WTC11 (cell line): ENCODE data around the gene HIF1A. TPM values are rescaled to one million over a fixed set of nuclear protein-coding genes. Genes with fewer than 3 reads are reported as not detected.

Experiments
- ATAC-seq: fragments of 200-7000 bp; cut with Tn5 transposase; 2 replicates; pipeline ENCODE4 v1.10.0; 2021; ENCODE audit warnings: mild to moderate bottlenecking, moderate library complexity
- CTCF ChIA-PET: fragments of 300-600 bp; sonication (Branson Sonifier 250); formaldehyde crosslinking; loops from one replicate; lab custom pipeline; 2021; ENCODE audit warnings: antibody characterized with exemption; lab: Charles Lee
- POLR2A ChIA-PET: fragments of 350-600 bp; sonication (Branson Sonifier 250); formaldehyde crosslinking; loops from one replicate; lab custom pipeline; 2021; ENCODE audit warnings: antibody characterized with exemption; lab: Charles Lee
- DNase-seq: peaks from one replicate; pipeline ENCODE4 v3.0.0; 2021; ENCODE audit warnings: low spot score
- H3K27ac Mint-ChIP-seq: 2 replicates; pipeline ENCODE4 v1.8.0; 2021; ENCODE audit warnings: mixed read lengths
- H3K27me3 Mint-ChIP-seq: 2 replicates; pipeline ENCODE4 v1.8.0; 2021; ENCODE audit warnings: low read depth, mild to moderate bottlenecking, moderate library complexity, mixed read lengths
- H3K36me3 Mint-ChIP-seq: 2 replicates; pipeline ENCODE4 v1.8.0; 2021; ENCODE audit warnings: mixed read lengths
- H3K4me1 Mint-ChIP-seq: 2 replicates; pipeline ENCODE4 v1.8.0; 2022; ENCODE audit warnings: mixed read lengths
- H3K4me3 Mint-ChIP-seq: 2 replicates; pipeline ENCODE4 v1.8.0; 2021; ENCODE audit warnings: mild to moderate bottlenecking, moderate library complexity, mixed read lengths
- H3K9me3 Mint-ChIP-seq: 2 replicates; pipeline ENCODE4 v1.8.0; 2021; ENCODE audit warnings: mixed read lengths
- AR ChIP-seq: fragments of 250-450 bp; sonication (Bioruptor Pico); IDR thresholded peaks from 2 replicates; pipeline ENCODE4 v1.9.0; 2021; ENCODE audit warnings: mild to moderate bottlenecking
- ATF2 ChIP-seq: sonication (generic); formaldehyde crosslinking; IDR thresholded peaks from 2 replicates; pipeline ENCODE4 v1.8.1; 2022; ENCODE audit warnings: low read depth, missing genetic modification reagents, borderline replicate concordance
- ATF3 ChIP-seq: sonication (generic); formaldehyde crosslinking; conservative IDR thresholded peaks from 2 replicates; pipeline ENCODE4 v1.8.1; 2022; ENCODE audit warnings: mild to moderate bottlenecking, missing genetic modification reagents
- CBFB ChIP-seq: sonication (generic); formaldehyde crosslinking; IDR thresholded peaks from 2 replicates; pipeline ENCODE4 v1.8.1; 2022; ENCODE audit warnings: mild to moderate bottlenecking, low read depth, missing genetic modification reagents
- CDX4 ChIP-seq: fragments of 250-450 bp; sonication (Bioruptor Pico); IDR thresholded peaks from 2 replicates; pipeline ENCODE4 v1.9.0; 2021; ENCODE audit warnings: moderate library complexity, mild to moderate bottlenecking, inconsistent platforms, borderline replicate concordance
- CREM ChIP-seq: sonication (generic); formaldehyde crosslinking; IDR thresholded peaks from 2 replicates; pipeline ENCODE4 v1.8.1; 2022; ENCODE audit warnings: mild to moderate bottlenecking, missing genetic modification reagents, moderate library complexity
- CTCF ChIP-seq: fragments of 200-600 bp; IDR thresholded peaks from 2 replicates; pipeline ENCODE4 v1.8.0; 2022; ENCODE audit warnings: antibody characterized with exemption
- ELF4 ChIP-seq: sonication (generic); formaldehyde crosslinking; IDR thresholded peaks from 2 replicates; pipeline ENCODE4 v1.8.1; 2022; ENCODE audit warnings: low read depth, mild to moderate bottlenecking, moderate library complexity, missing genetic modification reagents
- IRF1 ChIP-seq: sonication (generic); formaldehyde crosslinking; IDR thresholded peaks from 2 replicates; pipeline ENCODE4 v1.8.0; 2023; ENCODE audit warnings: missing genetic modification reagents
- JAZF1 ChIP-seq: fragments of 250-450 bp; sonication (Bioruptor Pico); IDR thresholded peaks from 2 replicates; pipeline ENCODE4 v1.9.0; 2021; ENCODE audit warnings: moderate library complexity, mild to moderate bottlenecking, inconsistent platforms
- MYBL2 ChIP-seq: sonication (generic); formaldehyde crosslinking; IDR thresholded peaks from 2 replicates; pipeline ENCODE4 v1.8.1; 2023; ENCODE audit warnings: mild to moderate bottlenecking, moderate library complexity, missing genetic modification reagents
- NFYB ChIP-seq: sonication (generic); formaldehyde crosslinking; conservative IDR thresholded peaks from 2 replicates; pipeline ENCODE4 v1.8.0; 2022; ENCODE audit warnings: low read depth, missing genetic modification reagents
- NR2C2 ChIP-seq: sonication (generic); formaldehyde crosslinking; IDR thresholded peaks from 2 replicates; pipeline ENCODE4 v1.8.0; 2022; ENCODE audit warnings: mild to moderate bottlenecking, missing genetic modification reagents
- SOX15 ChIP-seq: fragments of 250-450 bp; sonication (Bioruptor Pico); IDR thresholded peaks from 2 replicates; pipeline ENCODE4 v1.9.0; 2021; ENCODE audit warnings: mild to moderate bottlenecking
- TCF7 ChIP-seq: sonication (generic); formaldehyde crosslinking; IDR thresholded peaks from 2 replicates; pipeline ENCODE4 v1.8.0; 2022; ENCODE audit warnings: mild to moderate bottlenecking, low read depth, missing genetic modification reagents, moderate library complexity
- ZNF121 ChIP-seq: sonication (generic); formaldehyde crosslinking; IDR thresholded peaks from 2 replicates; pipeline ENCODE4 v1.8.0; 2023; ENCODE audit warnings: missing genetic modification reagents
- ZNF219 ChIP-seq: sonication (generic); formaldehyde crosslinking; IDR thresholded peaks from 2 replicates; pipeline ENCODE4 v1.8.0; 2023; ENCODE audit warnings: missing genetic modification reagents, mild to moderate bottlenecking, borderline replicate concordance
- ZNF281 ChIP-seq: sonication (generic); formaldehyde crosslinking; IDR thresholded peaks from 2 replicates; pipeline ENCODE4 v1.8.0; 2023; ENCODE audit warnings: mild to moderate bottlenecking, missing genetic modification reagents
- ZNF396 ChIP-seq: fragments of 250-450 bp; sonication (Bioruptor Pico); IDR thresholded peaks from 2 replicates; pipeline ENCODE4 v1.8.0; 2021; ENCODE audit warnings: mild to moderate bottlenecking, moderate library complexity, borderline replicate concordance
- ZNF416 ChIP-seq: fragments of 250-450 bp; sonication (Bioruptor Pico); IDR thresholded peaks from 2 replicates; pipeline ENCODE4 v1.9.0; 2021; ENCODE audit warnings: mild to moderate bottlenecking, inconsistent platforms
- ZSCAN18 ChIP-seq: fragments of 250-450 bp; sonication (Bioruptor Pico); IDR thresholded peaks from 2 replicates; pipeline ENCODE4 v2.1.2; 2022; ENCODE audit warnings: mild to moderate bottlenecking, moderate library complexity
- total RNA-seq: library from RNA; stranded (reverse); gene quantifications from 3 replicates; pipeline ENCODE4 v1.2.3, GENCODE V29; 2021

The HIF1A gene
- total RNA-seq, 1 experiment from 2014 or later, result 165 TPM

GRCh38 chr14:61647704-61648103 is 47.6 kb upstream of the HIF1A start:
- ChIA-PET POLR2A (no interaction called here), CTCF (no interaction called here)
- Mint-ChIP-seq H3K4me3 (no peak overlapping the region), H3K9me3 (no peaks in the 10 kb centered on the region), H3K4me1 (peaks cover 6% of the 10 kb centered on the region), H3K27ac (no peak overlapping the region), H3K27me3 (no peaks in the 10 kb centered on the region), H3K36me3 (no peaks in the 10 kb centered on the region)
- TF ChIP-seq ATF2 (CRISPR knock-in tag) (no peak), CREM (CRISPR knock-in tag) (no peak), ZNF219 (CRISPR knock-in tag) (no peak), AR (CRISPR knock-in tag) (no peak), JAZF1 (CRISPR knock-in tag) (no peak), ZNF281 (CRISPR knock-in tag) (no peak), ELF4 (CRISPR knock-in tag) (no peak), ZNF416 (CRISPR knock-in tag) (no peak)
- DNase-seq (no peak), ATAC-seq (no peak)

GRCh38 chr14:61648377-61648776 is 46.9 kb upstream of the HIF1A start:
- no peak overlapping the region for H3K27ac Mint-ChIP-seq
- ATAC-seq (no peak), DNase-seq (no peak)
- no peak overlapping the region for H3K4me3 Mint-ChIP-seq
- ChIA-PET POLR2A (interaction anchor here (0.6 kb wide), 2 partner anchors 102 to 300 kb away, joined by 4 to 6 read pairs; no protein-coding TSS in a partner anchor), CTCF (interaction anchor here (0.5 kb wide), 1 partner anchor 366 kb away, joined by 3 read pairs; no protein-coding TSS in a partner anchor)
- no peaks in the 10 kb centered on the region for H3K36me3 Mint-ChIP-seq
- H3K4me1 Mint-ChIP-seq, result peaks cover 6% of the 10 kb centered on the region
- no peaks in the 10 kb centered on the region for H3K9me3 Mint-ChIP-seq
- H3K27me3 Mint-ChIP-seq, result no peaks in the 10 kb centered on the region
- TF ChIP-seq ATF2 (CRISPR knock-in tag) (no peak), ATF3 (no peak), TCF7 (CRISPR knock-in tag) (no peak), CTCF (no peak), CBFB (CRISPR knock-in tag) (no peak), NFYB (CRISPR knock-in tag) (no peak), NR2C2 (CRISPR knock-in tag) (no peak), ZNF121 (CRISPR knock-in tag) (no peak), ZNF396 (CRISPR knock-in tag) (no peak), ZSCAN18 (CRISPR knock-in tag) (no peak), MYBL2 (no peak), IRF1 (CRISPR knock-in tag) (no peak), CDX4 (no peak), SOX15 (CRISPR knock-in tag) (no peak)
